Tibial artery (tissue), 4 donors: ENCODE results near the gene MEIS2.

ENCODE experiments used
- DNase-seq, 2 donors: peaks; one replicate each; pipeline ENCODE4 v3.0.0-alpha.2; 2019
- H3K27ac ChIP-seq, 2 donors: fragments of 200-600 bp; sonication (generic) in 1 of 2; 1 replicate in 1 of 2; 2 replicates in 1 of 2; pipeline ENCODE4 v1.5.1; 2018 to 2019; ENCODE audit warnings: mild to moderate bottlenecking in 1 of 2
- H3K27me3 ChIP-seq, 2 donors: fragments of 200-600 bp; sonication (generic) in 1 of 2; one replicate each; pipeline versions ENCODE4 v1.5.1 to v1.6.0; 2016 to 2019
- H3K36me3 ChIP-seq, 3 donors: fragments of 200-600 bp; sonication (generic) in 2 of 3; one replicate each; pipeline ENCODE4 v1.5.1; 2016 to 2019; ENCODE audit warnings: mild to moderate bottlenecking in 2 of 3
- H3K4me1 ChIP-seq, 4 donors: fragments of 200-600 bp; sonication (generic) in 2 of 4; 1 replicate in 3 of 4; 2 replicates in 1 of 4; pipeline ENCODE4 v1.5.1; 2016 to 2019
- H3K4me3 ChIP-seq, 2 donors: fragments of 200-600 bp; sonication (generic) in 1 of 2; 1 replicate in 1 of 2; 2 replicates in 1 of 2; pipeline ENCODE4 v1.5.1; 2018 to 2019; ENCODE audit warnings: mild to moderate bottlenecking in 2 of 2
- H3K9me3 ChIP-seq, 3 donors: fragments of 200-600 bp; sonication (generic) in 1 of 3; one replicate each; pipeline ENCODE4 v1.5.1; 2016 to 2019
- CTCF ChIP-seq, 2 experiments: fragments of 200-600 bp in 1 of 2; fragments of 450-650 bp in 1 of 2; IDR thresholded peaks; one replicate each; pipeline ENCODE4 v1.5.1; 2017 to 2019; ENCODE audit warnings: antibody characterized with exemption in 2 of 2, mild to moderate bottlenecking in 1 of 2, moderate library complexity in 1 of 2
- intact Hi-C: fragments of 100-400 bp; cut with DNase I; formaldehyde crosslinking; loops from one replicate; pipeline ENCODE4 v1.15.0; 2023; ENCODE audit warnings: low total_unique reads

Gene MEIS2

GRCh38 chr15:36933255-36933990, 166.9 kb downstream of the MEIS2 start:
- no peaks in the 10 kb centered on the region for H3K9me3 ChIP-seq
- intact Hi-C loops = no loop called here
- no peaks in the 10 kb centered on the region for H3K36me3 ChIP-seq
- H3K27ac ChIP-seq = no peak overlapping the region
- no peaks in the 10 kb centered on the region for H3K4me1 ChIP-seq
- no peak for DNase-seq
- no peak overlapping the region for H3K4me3 ChIP-seq
- no peak for TF ChIP-seq CTCF (IDR thresholded peaks at IDR 0.05)
- H3K27me3 ChIP-seq = no peaks in the 10 kb centered on the region

GRCh38 chr15:36932070-36932469, 168.3 kb downstream of the MEIS2 start:
- H3K9me3 ChIP-seq = no peaks in the 10 kb centered on the region
- intact Hi-C loops = no loop called here
- H3K27me3 ChIP-seq = no peaks in the 10 kb centered on the region
- no peaks in the 10 kb centered on the region for H3K4me1 ChIP-seq
- no peak overlapping the region for H3K27ac ChIP-seq
- no peak for DNase-seq
- TF ChIP-seq CTCF (IDR thresholded peaks at IDR 0.05) = no peak
- no peak overlapping the region for H3K4me3 ChIP-seq
- no peaks in the 10 kb centered on the region for H3K36me3 ChIP-seq

- intact Hi-C loops = no loop called here
- no peaks in the 10 kb centered on the region for H3K4me1 ChIP-seq
- no peak overlapping the region for H3K27ac ChIP-seq
- H3K9me3 ChIP-seq = no peaks in the 10 kb centered on the region
- no peak for TF ChIP-seq CTCF (IDR thresholded peaks at IDR 0.05)
- H3K4me3 ChIP-seq = no peak overlapping the region
- DNase-seq = no peak
- no peaks in the 10 kb centered on the region for H3K27me3 ChIP-seq
- H3K36me3 ChIP-seq = no peaks in the 10 kb centered on the region
Measured at GRCh38 chr15:36931434-36931833, 168.9 kb downstream of the MEIS2 start.

- DNase-seq = no peak
Measured at GRCh38 chr15:36926427-36926825, 173.9 kb downstream of the MEIS2 start.

GRCh38 chr15:36925653-36926426, 174.5 kb downstream of the MEIS2 start:
- Histone ChIP-seq H3K4me1 (no peaks in the 10 kb centered on the region), H3K27me3 (no peaks in the 10 kb centered on the region), H3K4me3 (no peak overlapping the region), H3K9me3 (no peaks in the 10 kb centered on the region), H3K27ac (no peak overlapping the region), H3K36me3 (no peaks in the 10 kb centered on the region)
- intact Hi-C loops = loop anchor here (2.0 kb wide), 1 partner anchor 37 kb away; no protein-coding TSS in a partner anchor
- no peak for TF ChIP-seq CTCF (IDR thresholded peaks at IDR 0.05)
- DNase-seq = no peak

More at GRCh38 chr15:36926427-36926825, 173.9 kb downstream of the MEIS2 start:
- Histone ChIP-seq H3K4me1 (no peaks in the 10 kb centered on the region), H3K4me3 (no peak overlapping the region), H3K36me3 (no peaks in the 10 kb centered on the region), H3K9me3 (no peaks in the 10 kb centered on the region), H3K27me3 (no peaks in the 10 kb centered on the region), H3K27ac (no peak overlapping the region)
- no peak for TF ChIP-seq CTCF (IDR thresholded peaks at IDR 0.05)
- intact Hi-C loops = no loop called here
